T-helper 1 cell (primary cell): ENCODE data around the gene NDUFC2.
"Not testable (repeated sequence)": the region's sequence is repeated elsewhere in the genome, so short reads cannot be mapped to it uniquely, and the experiment has no call there.

Experiments used
- DNase-seq, 5 donors: peaks; one replicate each; pipeline ENCODE4 v3.0.0-alpha.2; 2012 to 2020

The NDUFC2 gene

GRCh38 chr11:78028423-78028822 lies 51.2 kb downstream of the NDUFC2 start:
- DNase-seq, result not testable (repeated sequence)

- DNase-seq, result no peak
These were observed 51.9 kb downstream of the NDUFC2 start for GRCh38 chr11:78027759-78028158.

GRCh38 chr11:78025378-78025777 lies 54.3 kb downstream of the NDUFC2 start:
- no peak for DNase-seq

GRCh38 chr11:78023426-78023825 lies 56.2 kb downstream of the NDUFC2 start:
- DNase-seq, result no peak

- DNase-seq, result no peak
These were observed 57.0 kb downstream of the NDUFC2 start, which contains the start of gene KCTD14 for GRCh38 chr11:78022397-78023396. KCTD14 (minus strand) TSS chr11:78023276; CDS start chr11:78023249, 27 bp downstream.

GRCh38 chr11:78021611-78022010 lies 58.1 kb downstream of the NDUFC2 start:
- no peak for DNase-seq

GRCh38 chr11:78020246-78020645 lies 59.4 kb downstream of the NDUFC2 start:
- DNase-seq, result no peak

- no peak for DNase-seq
These were observed 59.9 kb downstream of the NDUFC2 start for GRCh38 chr11:78019808-78020207.
